Cortex of kidney (tissue), 1 donor: Measurements from ENCODE around the gene PTK6.
"Not testable (repeated sequence)": the region's sequence is repeated elsewhere in the genome, so short reads cannot be mapped to it uniquely, and the experiment has no call there.

ENCODE experiments used
- DNase-seq: peaks from one replicate; lab custom pipeline; 2025; lab: John Stamatoyannopoulos, UW

The PTK6 gene

GRCh38 chr20:63536997-63537524, at the start of gene PTK6:
TSS of gene PTK6 (minus strand) at chr20:63537376. CDS start at chr20:63537314, 62 bp downstream.
- no peak for DNase-seq

DNA sequence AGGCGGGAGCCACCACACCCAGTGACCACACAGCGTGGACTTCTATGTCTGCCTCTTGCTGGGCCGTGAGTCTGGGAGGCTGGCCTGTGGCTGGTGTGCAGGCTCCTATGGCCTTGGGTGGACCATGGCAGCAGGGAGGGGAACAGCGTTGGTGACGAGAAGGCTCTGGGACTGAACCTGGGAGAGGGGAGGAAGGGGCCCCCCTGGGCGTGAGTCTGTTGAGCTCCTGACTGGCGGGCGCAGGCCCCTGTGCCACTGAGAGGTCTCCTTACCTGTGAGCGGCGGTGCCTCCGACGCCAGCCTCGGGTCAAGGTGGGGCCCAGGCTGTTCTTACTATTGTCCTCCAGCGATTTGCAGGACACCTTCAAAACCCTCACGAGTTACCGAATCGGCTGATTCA, 49.6 kb upstream of the PTK6 start:
- no peak for DNase-seq

- DNase-seq, result no peak
Observed at GRCh38 chr20:63585616-63586565, 48.7 kb upstream of the PTK6 start.

GRCh38 chr20:63582382-63583063, 45.3 kb upstream of the PTK6 start:
- no peak for DNase-seq

- no peak for DNase-seq
Observed at GRCh38 chr20:63580796-63581461, 43.8 kb upstream of the PTK6 start.

DNA sequence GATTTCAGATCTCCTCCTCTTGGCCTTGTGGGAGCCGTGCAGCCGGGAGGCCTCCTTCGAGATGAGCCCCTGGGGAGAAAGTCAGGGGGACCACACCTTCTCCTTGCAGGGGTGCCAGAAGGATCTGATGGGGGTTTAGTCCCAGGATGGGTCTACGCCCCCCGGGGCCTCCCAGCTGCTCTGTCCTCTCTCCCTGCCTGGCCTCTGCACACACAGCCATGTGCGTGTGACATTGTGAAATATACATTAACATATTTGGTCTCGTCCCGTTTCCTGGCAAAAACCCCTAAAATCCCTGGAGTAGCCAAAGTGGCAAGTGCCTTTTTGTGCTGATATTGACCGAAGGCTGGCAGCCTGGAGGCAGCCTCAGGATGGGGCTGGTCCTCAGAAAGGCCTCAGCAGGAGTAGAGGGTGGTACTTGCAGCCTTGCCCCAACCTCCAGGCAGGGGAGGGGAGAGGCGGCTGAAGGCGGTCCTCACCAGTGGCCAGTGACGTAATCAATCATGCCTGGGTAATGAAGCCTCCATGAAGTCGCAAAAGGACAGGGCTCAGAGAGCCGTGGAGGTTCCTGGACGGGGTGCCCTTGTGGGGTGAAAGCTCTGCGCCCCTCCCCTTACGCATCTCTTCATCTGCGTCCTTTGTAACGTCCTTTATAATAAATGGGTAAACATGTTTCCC, 42.0 kb upstream of the PTK6 start:
- DNase-seq, result no peak

- DNase-seq, result no peak
Observed at GRCh38 chr20:63578224-63579016, 41.2 kb upstream of the PTK6 start.

- no peak for DNase-seq
Observed at GRCh38 chr20:63577317-63577894, 40.2 kb upstream of the PTK6 start.

DNA sequence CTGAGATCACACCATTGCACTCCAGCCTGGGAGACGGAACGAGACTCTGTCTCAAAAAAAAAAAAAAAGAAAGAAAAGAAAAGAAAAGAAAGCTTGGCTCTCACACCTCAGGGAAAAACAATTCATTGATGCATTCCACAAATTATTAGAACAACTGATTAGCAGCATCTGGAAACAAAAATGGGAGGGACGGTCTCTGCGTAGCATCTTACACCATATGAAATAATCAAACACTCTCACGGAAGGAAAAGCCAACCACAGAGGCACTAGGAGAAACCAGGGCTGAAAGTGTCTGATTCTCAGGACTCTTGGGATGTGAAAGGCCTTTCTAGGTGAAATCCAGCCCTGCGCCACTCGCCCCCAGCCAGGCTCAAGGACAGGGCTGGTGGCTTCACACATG, 39.1 kb upstream of the PTK6 start:
- no peak for DNase-seq

- DNase-seq, result no peak
Observed at GRCh38 chr20:63574829-63575743, 37.9 kb upstream of the PTK6 start.

GRCh38 chr20:63574156-63574828, 37.1 kb upstream of the PTK6 start, which contains the start of gene HELZ2:
TSS of gene HELZ2 (minus strand) at chr20:63574239. CDS start at chr20:63572385, 1,854 bp downstream.
- DNase-seq, result no peak

DNA sequence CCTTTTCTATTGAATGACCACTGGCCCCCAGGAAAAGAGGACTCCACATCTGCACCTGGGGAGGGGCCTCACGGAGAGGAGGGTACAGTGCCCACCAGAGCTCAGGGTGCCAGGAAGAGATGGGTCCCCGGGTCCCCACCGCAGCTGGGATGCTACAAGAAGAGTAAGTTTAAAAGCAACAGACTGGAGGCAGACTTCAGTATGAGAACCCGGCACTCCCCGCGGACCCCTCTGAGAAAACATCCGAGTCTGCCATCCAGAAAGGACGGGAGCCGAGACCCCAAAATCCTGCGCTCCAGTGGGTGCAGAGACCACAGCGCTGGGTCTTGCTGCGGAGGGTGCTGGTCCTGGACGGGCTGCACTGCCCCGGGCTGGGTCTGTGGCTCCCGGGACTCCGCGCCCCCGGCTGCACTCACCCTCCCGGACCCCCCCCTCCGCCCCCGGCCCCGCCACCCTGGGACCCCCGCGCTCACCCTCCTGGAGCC, 36.5 kb upstream of the PTK6 start:
- no peak for DNase-seq

DNA sequence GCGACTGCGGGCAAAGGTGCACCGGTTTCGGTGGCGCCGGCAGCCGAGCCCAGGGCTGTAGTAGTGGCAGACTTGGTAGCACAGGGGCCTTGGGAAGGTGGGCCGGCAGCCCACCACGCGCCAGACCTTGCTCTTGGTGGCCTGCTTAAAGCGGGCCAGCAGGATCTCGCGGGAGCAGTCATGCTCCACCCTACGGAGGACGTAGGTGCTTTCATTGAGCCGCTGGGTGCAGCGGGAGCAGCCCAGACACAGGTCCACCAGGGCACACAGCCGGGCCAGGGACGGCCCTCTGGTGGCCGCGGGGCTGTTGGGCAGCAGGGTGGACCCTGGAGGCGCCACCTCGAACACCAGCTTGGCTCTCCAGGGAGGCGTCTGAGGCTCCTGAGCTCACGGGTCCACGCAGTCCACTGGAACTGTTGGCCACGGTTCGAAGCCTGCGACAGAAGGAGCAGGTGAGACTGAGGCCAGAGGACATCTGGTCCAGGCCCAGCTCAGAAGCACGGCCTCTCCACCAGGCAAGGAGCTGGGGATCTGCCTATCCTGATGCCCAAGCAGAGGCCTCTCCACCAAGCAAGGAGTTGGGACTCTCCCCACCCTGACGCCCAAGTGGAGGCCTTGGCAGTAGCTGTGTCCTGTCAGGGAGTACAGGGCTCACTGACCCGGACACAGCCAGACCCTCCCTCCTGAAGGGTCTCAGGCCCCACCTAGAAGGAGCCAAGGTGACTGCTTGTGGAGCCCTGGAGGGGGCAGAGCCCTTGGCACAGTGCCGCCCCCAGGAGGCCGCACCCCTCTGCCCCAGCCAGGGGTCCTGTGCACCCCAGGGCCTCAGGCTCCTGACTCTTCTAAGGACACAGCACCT, 35.8 kb upstream of the PTK6 start:
- no peak for DNase-seq

DNA sequence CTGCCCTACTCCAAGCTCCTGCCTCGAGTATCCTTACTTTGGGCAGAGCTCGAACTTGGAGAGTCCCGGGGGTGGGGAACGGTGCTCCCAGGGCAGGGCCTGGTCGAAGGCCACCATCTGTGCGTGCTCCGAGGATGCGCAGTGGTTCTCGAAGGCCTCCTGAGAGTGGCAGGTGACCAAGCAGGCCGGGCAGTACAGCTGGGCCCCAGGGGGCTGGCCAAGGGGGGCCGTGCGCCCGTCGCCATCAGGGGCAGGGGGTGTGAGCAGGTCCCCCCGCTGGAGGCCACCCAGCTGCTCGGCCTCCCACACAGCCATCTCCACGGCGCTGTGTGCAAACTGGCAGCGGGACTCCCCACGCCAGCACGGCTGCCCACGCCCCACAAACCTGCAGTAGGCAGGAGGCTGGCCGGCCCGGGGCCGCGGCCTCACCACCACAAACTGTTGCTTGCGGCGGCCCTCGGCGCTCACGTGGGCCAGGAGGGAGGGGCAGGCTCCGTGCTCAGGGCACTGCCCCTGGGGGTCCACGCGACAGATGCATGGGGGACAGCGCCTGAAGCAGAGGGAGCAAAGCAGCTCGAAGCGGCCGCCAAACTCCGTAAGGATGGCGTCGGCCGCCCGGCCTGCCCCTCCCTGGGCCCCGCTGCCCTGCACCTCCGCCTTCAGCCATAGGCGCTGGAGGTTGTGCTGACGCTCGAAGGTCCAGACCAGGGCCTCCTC, 35.1 kb upstream of the PTK6 start:
- no peak for DNase-seq

- not testable (repeated sequence) for DNase-seq
Observed at GRCh38 chr20:63571087-63571478, 33.9 kb upstream of the PTK6 start.

DNA sequence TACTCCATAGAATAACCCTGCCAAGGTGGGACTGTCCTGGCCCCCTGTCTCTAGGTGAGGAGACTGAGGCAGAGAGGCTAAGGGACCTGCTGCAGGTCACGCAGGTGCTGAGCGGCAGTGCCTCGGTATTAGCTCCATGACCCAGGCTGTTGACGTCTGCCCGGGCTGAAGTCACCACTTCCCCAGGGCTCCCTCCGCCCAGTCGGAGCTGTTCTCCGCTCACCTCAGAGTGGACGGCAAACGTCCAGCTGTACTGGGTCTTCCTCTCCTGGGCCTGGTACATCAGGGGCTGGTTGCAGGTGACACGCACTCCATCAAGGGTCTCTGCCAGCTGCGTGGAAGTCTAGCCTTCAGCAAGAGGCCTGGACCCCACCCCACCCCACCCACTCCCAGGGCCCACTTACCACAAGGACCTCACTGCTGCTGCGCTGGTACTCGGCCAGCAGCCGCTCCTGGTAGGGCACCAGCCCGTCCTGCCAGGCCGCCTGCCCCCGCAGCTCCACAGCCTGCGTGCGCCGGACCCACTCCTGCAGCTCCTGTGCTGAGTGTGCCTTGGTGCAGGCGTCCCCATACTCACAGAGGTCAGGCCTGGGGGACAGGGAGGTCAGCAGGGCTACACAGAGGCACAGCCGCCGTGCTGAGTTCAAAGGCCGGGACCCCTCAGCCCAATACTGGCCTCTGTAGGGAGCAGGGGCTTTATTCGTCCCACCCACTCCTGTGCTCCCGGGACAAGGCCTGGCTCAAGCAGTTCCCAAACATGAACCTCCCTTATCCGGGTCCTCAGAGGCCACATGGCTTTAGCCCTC, 33.3 kb upstream of the PTK6 start:
- DNase-seq, result no peak
